DMS79 treated with DMSO at 0.1 percent for 48 hours (cell line): Measurements from ENCODE around the gene CCDC97.
A peak's percentile ranks its signal among the peaks of the same experiment; 100 is the strongest.
"Not testable (repeated sequence)": the region's sequence is repeated elsewhere in the genome, so short reads cannot be mapped to it uniquely, and the experiment has no call there.

Source experiments
- DNase-seq: peaks from one replicate; lab custom pipeline; 2025; lab: John Stamatoyannopoulos, UW

Gene CCDC97

GRCh38 chr19:41339936-41340335 is 30.0 kb downstream of the CCDC97 start:
- DNase-seq = no peak

GRCh38 chr19:41341669-41342490 is 31.9 kb downstream of the CCDC97 start:
- DNase-seq = no peak

GRCh38 chr19:41344162-41344561 is 34.2 kb downstream of the CCDC97 start:
- DNase-seq = no peak

GRCh38 chr19:41346916-41347315 is 36.9 kb downstream of the CCDC97 start:
- DNase-seq = not testable (repeated sequence)

- DNase-seq = no peak
These were observed 40.9 kb downstream of the CCDC97 start for GRCh38 chr19:41350735-41351338.

GRCh38 chr19:41351339-41352245 is 41.6 kb downstream of the CCDC97 start:
- peak; percentile 16 for DNase-seq

DNA sequence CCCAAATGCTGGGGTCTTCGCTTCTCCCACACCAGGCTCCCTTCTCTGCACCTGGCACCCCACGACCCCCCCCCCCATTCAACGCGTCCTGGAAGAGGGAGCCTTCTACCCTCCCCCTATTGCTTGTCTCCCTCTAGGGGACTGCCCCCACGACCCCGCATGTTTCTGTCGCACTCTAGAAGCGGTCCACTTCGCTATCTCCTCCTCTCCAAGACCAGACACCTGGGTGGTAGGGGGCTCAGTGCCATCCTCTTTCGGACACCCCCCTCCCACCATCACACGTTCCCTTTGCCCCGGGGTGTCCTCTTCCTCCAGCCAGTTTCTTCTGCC is 42.3 kb downstream of the CCDC97 start:
- no peak for DNase-seq

DNA sequence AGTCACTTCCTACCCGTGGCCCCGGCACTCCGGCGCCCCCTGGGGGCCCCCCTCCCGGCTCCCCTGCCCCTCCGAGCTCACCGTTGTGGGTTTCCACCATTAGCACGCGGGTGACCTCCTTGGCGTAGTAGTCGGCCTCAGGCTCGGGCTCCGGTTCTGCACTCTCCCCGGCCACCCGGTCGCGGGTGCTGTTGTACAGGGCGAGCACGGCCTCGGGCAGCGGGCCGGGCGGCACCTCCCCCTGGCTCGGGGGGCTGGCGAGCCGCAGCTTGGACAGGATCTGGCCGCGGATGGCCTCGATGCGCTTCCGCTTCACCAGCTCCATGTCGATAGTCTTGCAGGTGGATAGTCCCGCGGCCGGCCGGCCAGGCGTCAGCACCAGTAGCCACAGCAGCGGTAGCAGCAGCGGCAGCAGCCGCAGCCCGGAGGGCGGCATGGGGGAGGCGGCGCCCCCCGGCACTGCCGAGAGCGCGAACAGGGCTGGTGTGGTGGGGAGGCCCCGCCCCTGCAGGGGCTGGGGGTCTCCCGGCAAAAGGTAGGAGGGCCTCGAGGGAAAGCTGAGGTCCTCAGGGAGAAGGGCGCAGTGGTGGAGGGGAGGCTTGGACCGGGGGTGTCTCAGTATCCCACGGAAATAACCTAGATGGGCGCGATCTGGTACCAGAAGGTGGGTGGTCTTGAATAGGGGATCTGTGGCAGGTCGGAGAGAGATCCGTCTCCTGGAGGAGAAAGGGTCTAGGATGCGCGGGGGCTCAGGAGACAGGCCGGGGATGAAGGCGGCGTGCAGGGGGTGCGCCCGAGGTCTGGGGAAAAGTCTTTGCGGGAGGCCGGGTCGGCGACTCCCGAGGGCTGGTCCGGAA is 42.9 kb downstream of the CCDC97 start:
- peak; percentile 39 for DNase-seq

GRCh38 chr19:41353466-41354342 is 43.7 kb downstream of the CCDC97 start, which contains the start of gene TGFB1:
Gene TGFB1, minus strand, starts transcription at chr19:41353922. Its CDS starts 878 bp downstream, at chr19:41353044.
- peak; percentile 7 for DNase-seq

DNA sequence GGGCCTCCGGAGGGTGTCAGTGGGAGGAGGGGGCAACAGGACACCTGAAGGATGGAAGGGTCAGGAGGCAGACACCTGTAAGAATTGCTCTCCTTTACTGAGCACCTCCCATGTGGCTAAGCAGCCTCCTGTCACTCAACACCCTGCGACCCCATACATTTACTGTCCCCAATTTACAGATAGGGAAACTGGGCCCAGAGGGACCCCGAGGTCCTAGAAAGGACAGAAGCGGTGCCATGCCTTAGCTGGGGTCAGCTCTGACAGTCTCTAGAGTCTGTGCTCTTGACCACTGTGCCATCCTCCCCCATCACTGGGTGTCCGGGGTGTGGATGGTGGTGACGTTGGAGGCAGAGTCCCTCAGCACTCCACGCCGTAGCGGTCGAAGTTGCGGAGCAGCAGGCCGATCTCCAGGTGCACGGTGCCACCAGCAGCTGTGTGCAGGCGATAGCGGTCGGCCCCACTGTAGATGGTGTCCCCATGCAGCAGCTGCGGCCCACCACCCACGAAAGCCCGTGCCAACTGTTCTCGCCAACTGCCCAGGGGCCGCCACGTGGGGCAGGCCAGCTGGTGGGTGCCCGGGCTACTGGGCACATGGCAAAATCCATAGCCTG is 44.5 kb downstream of the CCDC97 start:
- DNase-seq = no peak

- no peak for DNase-seq
These were observed 45.1 kb downstream of the CCDC97 start for GRCh38 chr19:41355035-41355434.

DNA sequence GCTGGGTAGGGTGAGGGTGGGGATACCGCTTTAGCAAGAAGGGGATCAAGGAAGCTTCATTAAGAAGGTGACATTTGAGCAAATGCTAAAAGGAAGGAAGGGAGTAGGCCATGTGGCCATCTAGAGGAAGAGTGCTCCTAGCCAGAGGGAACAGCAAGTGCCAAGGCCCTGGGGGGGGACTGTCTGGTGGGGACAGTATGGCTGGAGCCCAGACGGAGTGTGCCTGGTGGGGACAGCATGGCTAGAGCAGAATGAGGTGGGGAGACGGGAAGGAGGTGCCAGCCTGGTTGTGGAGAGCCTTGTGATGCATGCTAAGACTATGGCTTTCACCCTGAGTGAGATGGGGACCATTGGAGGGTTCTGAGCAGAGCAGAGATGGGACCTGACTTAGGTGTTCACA is 45.8 kb downstream of the CCDC97 start:
- no peak for DNase-seq

DNA sequence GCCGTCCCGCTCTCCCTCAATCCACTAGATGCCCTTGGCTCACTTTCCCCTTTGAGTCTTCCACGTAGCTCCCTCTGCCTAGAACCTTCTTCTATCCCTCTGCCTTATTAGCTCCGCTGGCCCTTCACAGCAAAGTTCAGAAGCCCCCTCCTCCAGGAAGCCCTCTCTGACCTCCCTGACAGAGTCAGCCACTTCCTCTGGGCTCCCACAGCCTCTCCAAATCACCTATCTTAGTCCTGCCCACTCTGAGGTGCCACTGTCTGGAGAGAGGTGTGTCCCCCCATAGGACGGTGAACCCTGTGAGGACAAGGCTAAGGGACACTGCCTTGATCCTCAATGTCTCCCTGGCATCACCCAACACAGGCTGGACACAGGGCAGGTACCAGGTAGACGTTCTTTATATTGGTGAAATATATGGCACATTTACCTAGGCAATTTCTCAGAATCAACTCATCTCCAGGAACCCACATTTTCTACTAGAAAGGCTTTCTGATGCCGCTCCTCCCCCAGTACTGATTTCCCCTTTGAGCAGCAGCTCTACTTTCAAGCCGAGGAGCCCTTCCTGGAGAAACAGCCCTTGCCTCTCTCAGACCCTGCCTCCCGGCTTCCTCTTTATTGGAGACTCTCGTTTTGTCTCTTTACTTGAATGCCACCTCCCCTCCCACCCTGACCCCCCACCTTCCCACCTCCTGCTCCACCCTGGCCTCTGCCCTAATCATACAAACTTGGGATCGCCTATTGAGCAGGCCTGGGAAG is 47.2 kb downstream of the CCDC97 start:
- DNase-seq = no peak

- DNase-seq = no peak
These were observed 47.8 kb downstream of the CCDC97 start for GRCh38 chr19:41357746-41358145.

DNA sequence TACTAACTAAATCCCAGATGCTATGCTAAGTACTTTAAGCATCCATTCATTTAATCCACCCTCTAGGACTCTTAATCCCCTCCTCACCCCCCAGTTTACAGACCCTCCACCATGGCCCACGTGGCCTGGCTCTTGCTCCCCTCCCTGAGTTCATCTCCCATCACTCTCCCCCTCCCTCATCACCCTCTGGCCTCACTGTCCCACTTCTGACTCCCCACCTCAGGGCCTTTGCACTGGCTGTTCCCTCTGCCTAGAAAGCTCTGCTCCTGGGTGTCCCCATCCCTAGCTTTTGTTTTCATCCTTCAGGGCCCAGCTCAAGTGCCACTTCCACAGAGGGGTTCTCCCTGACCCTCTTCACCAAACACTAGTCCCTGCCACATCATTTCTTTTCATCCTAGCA is 49.8 kb downstream of the CCDC97 start:
- no peak for DNase-seq

GRCh38 chr19:41362143-41362847 is 52.3 kb downstream of the CCDC97 start:
- no peak for DNase-seq

DNA sequence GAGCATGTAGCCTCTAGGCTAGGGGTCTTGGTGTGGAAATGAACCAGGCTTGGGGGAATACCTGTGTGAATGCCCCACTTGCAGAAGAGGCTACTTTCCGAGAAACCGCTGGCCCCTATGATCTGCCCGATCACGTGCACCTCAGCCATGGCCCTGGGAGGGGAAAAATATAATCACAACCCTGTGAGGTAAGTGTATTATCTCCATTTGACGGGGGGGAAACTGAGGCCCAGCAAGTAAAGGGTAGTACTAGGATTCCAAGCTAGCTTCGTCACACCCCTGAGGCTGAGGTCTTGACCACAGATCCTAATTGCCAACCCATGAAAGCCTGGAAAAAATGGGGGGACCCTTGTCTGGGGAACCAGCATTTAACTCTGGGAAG is 53.4 kb downstream of the CCDC97 start:
- no peak for DNase-seq

GRCh38 chr19:41363753-41364523 is 54.0 kb downstream of the CCDC97 start, which contains the start of gene B9D2:
Gene B9D2, minus strand, starts transcription at chr19:41364149. Its CDS starts 630 bp downstream, at chr19:41363519.
- DNase-seq = peak; percentile 98
